Astrocyte (in vitro differentiated cells and primary cell): Measurements from ENCODE around the gene IVD.

Source experiments
- EZH2 ChIP-seq: IDR thresholded peaks from 2 replicates; pipeline ENCODE4 v1.6.1; 2012; ENCODE audit warnings: mild to moderate bottlenecking, low read length, inconsistent platforms; ENCODE audit not compliant: insufficient read depth
- TF ChIP-seq, protein P1 (sequence below): IDR thresholded peaks from 2 replicates; pipeline ENCODE4 v1.5.1; 2011; ENCODE audit warnings: low read depth, mild to moderate bottlenecking, inconsistent platforms, low read length, moderate library complexity; ENCODE audit not compliant: insufficient read depth

DNA sequence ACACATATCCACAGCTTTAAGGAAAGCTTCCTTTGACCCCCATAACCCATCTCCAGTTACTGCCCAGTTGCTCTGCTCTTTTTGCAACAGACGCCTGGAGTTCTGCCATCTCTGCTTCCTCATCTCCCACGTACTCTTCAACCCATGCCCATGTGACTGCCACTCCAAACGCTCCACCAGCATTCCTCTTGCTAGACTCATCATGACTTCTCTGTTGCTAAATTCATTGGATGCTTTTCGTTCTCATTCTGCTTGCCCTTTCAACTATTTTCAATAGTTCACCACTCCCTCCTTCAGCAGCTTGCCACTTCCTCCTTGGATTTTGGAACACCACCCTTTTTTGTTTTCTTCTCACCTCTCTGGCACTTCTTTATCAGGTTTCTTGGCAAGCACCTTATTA is 25.7 kb upstream of the IVD start:
- TF ChIP-seq, protein P1, sequence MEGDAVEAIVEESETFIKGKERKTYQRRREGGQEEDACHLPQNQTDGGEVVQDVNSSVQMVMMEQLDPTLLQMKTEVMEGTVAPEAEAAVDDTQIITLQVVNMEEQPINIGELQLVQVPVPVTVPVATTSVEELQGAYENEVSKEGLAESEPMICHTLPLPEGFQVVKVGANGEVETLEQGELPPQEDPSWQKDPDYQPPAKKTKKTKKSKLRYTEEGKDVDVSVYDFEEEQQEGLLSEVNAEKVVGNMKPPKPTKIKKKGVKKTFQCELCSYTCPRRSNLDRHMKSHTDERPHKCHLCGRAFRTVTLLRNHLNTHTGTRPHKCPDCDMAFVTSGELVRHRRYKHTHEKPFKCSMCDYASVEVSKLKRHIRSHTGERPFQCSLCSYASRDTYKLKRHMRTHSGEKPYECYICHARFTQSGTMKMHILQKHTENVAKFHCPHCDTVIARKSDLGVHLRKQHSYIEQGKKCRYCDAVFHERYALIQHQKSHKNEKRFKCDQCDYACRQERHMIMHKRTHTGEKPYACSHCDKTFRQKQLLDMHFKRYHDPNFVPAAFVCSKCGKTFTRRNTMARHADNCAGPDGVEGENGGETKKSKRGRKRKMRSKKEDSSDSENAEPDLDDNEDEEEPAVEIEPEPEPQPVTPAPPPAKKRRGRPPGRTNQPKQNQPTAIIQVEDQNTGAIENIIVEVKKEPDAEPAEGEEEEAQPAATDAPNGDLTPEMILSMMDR, result no peak
- no peak for TF ChIP-seq EZH2
